Peyer's patch (tissue), 4 donors: ENCODE measurements around the gene ANKDD1A.

Experiments used
- POLR2A ChIP-seq, 2 donors: fragments of 450-650 bp; IDR thresholded peaks; one replicate each; pipeline ENCODE4 v1.5.1; 2017; ENCODE audit warnings: antibody characterized with exemption in 2 of 2, mild to moderate bottlenecking in 2 of 2, moderate library complexity in 2 of 2
- TF ChIP-seq, protein P1 (sequence below), 6 experiments: fragments of 450-650 bp in 4 of 6; fragments of 200-600 bp in 2 of 6; sonication (generic) in 1 of 6; IDR thresholded peaks; one replicate each; pipeline ENCODE4 v1.5.1; 2017 to 2019; ENCODE audit warnings: antibody characterized with exemption in 6 of 6, mild to moderate bottlenecking in 3 of 6, moderate library complexity in 1 of 6

DNA sequence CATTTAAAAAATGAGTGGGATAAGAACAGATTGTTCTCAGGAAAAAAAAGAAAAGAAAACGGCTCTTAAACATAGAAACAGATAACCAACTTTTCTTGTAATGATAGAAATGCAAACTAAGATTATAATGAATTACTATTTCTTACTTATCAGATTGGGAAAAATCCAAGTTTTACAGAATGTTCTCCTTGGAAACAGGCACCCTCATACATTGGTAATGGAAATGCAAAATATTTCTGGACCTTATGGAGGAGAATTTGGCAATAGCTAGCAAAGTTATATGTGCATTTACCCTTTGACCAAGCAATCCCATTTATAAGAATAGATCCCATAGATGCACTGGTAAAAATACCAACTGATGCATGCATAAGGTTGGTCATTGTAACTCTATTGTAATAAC is 3.7 kb upstream of the ANKDD1A start:
- TF ChIP-seq, protein P1, sequence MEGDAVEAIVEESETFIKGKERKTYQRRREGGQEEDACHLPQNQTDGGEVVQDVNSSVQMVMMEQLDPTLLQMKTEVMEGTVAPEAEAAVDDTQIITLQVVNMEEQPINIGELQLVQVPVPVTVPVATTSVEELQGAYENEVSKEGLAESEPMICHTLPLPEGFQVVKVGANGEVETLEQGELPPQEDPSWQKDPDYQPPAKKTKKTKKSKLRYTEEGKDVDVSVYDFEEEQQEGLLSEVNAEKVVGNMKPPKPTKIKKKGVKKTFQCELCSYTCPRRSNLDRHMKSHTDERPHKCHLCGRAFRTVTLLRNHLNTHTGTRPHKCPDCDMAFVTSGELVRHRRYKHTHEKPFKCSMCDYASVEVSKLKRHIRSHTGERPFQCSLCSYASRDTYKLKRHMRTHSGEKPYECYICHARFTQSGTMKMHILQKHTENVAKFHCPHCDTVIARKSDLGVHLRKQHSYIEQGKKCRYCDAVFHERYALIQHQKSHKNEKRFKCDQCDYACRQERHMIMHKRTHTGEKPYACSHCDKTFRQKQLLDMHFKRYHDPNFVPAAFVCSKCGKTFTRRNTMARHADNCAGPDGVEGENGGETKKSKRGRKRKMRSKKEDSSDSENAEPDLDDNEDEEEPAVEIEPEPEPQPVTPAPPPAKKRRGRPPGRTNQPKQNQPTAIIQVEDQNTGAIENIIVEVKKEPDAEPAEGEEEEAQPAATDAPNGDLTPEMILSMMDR (IDR thresholded peaks at IDR 0.05), result no peak
- no peak for TF ChIP-seq POLR2A (IDR thresholded peaks at IDR 0.05)
